Right cardiac atrium (tissue), 5 donors: ENCODE measurements around the gene TRO. TPM values are rescaled to one million over a fixed set of nuclear protein-coding genes. Genes with fewer than 3 reads are reported as not detected.

Source experiments
- ATAC-seq, 2 donors: fragments of 200-7000 bp; cut with Tn5 transposase; one replicate each; pipeline versions ENCODE4 v1.8.0 to v1.9.1; 2020; ENCODE audit warnings: moderate library complexity in 2 of 2, mild to moderate bottlenecking in 1 of 2
- DNase-seq, 3 donors: peaks; one replicate each; pipeline ENCODE4 v3.0.0-alpha.2; 2020
- H3K27ac ChIP-seq: one replicate; pipeline ENCODE4 v1.5.1; 2013; ENCODE audit warnings: mild to moderate bottlenecking, low read length, control low read depth, moderate library complexity
- H3K27me3 ChIP-seq: one replicate; pipeline ENCODE4 v1.6.1; 2013; ENCODE audit not compliant: control insufficient read depth, insufficient read depth
- H3K4me1 ChIP-seq: one replicate; pipeline ENCODE4 v1.6.1; 2013; ENCODE audit warnings: low read length; ENCODE audit not compliant: control insufficient read depth, insufficient read depth
- H3K4me3 ChIP-seq: one replicate; pipeline ENCODE4 v1.5.1; 2013; ENCODE audit warnings: low read length, control low read depth
- H3K9me3 ChIP-seq: one replicate; pipeline ENCODE4 v1.6.1; 2013; ENCODE audit warnings: low read length; ENCODE audit not compliant: control insufficient read depth
- WGBS: extraction: QIAGEN DNeasy Blood & Tissue Kit; methylation state at CpG from one replicate; pipeline ENCODE4 v1.1.7; 2013; 5-methylcytosine and 5-hydroxymethylcytosine counted together
- intact Hi-C, 4 donors: fragments of 100-400 bp; cut with DNase I; formaldehyde crosslinking; loops; one replicate each; pipeline versions ENCODE4 v1.11.0 to v1.14.0; 2022 to 2023
- polyA plus RNA-seq: library from polyadenylated mRNA; stranded (reverse); fragments of 200-250 nt; gene quantifications from one replicate; pipeline ENCODE4 v1.2.3, GENCODE V29; 2013
- total RNA-seq, 4 donors: library from RNA; stranded (reverse); fragmentation: NEBNext Ultra II Directional; extraction: Animal tissue kit (Norgen Biotek cat#: 25700); gene quantifications; one replicate each; pipeline ENCODE4 v1.2.1, GENCODE V29; 2021
- donor health status: healthy with polysubstance abuse.
- donor health status: DM: no; HTN: yes; CAD: no.
- donor health status: DM: no; HTN: no; CAD: no.
- donor health status: DM: no; HTN: yes; CAD: no; lungs with severe emphysema.
- donor health status: DM: yes; HTN: yes; CAD: no.

Gene TRO
- total and polyA plus RNA-seq, 5 donors: 4.8 to 13.6 (median 7.7) TPM

- WGBS: 92% methylated on average over 1 of the region's 1 CpG
- no peak overlapping the region for H3K27ac ChIP-seq
- H3K27me3 ChIP-seq: no peaks in the 10 kb centered on the region
- no peaks in the 10 kb centered on the region for H3K9me3 ChIP-seq
- DNase-seq (no peak), ATAC-seq (no peak)
- H3K4me3 ChIP-seq: no peak overlapping the region
- H3K4me1 ChIP-seq: no peaks in the 10 kb centered on the region
- intact Hi-C loops: no loop called here
Observed at GRCh38 chrX:54961750-54962149, 41.1 kb downstream of the TRO start.

GRCh38 chrX:54964766-54965497 is 44.3 kb downstream of the TRO start:
- Histone ChIP-seq H3K27me3 (no peaks in the 10 kb centered on the region), H3K9me3 (no peaks in the 10 kb centered on the region), H3K4me1 (no peaks in the 10 kb centered on the region), H3K27ac (no peak overlapping the region), H3K4me3 (no peak overlapping the region)
- DNase-seq (no peak), ATAC-seq (no peak)
- WGBS: 77% methylated on average over 4 of the region's 4 CpGs
- intact Hi-C loops: no loop called here

GRCh38 chrX:54977387-54977786 is 56.8 kb downstream of the TRO start:
- WGBS: 72% methylated on average over 4 of the region's 4 CpGs
- Histone ChIP-seq H3K9me3 (no peaks in the 10 kb centered on the region), H3K27me3 (no peaks in the 10 kb centered on the region), H3K4me1 (no peaks in the 10 kb centered on the region), H3K4me3 (no peak overlapping the region), H3K27ac (no peak overlapping the region)
- DNase-seq (no peak), ATAC-seq (no peak)
- intact Hi-C loops: no loop called here

- Histone ChIP-seq H3K27me3 (no peaks in the 10 kb centered on the region), H3K4me3 (no peak overlapping the region), H3K9me3 (no peaks in the 10 kb centered on the region), H3K27ac (no peak overlapping the region), H3K4me1 (no peaks in the 10 kb centered on the region)
- intact Hi-C loops: no loop called here
- no peak for ATAC-seq
- DNase-seq: no peak
Observed at GRCh38 chrX:54978448-54978847, 57.8 kb downstream of the TRO start.

GRCh38 chrX:54979432-54979831 is 58.8 kb downstream of the TRO start:
- ATAC-seq: no peak

GRCh38 chrX:54980334-54980733 is 59.7 kb downstream of the TRO start:
- H3K4me1 ChIP-seq: no peaks in the 10 kb centered on the region
- 71% methylated on average over 6 of the region's 6 CpGs for WGBS
- intact Hi-C loops: no loop called here

More at GRCh38 chrX:54979432-54979831, 58.8 kb downstream of the TRO start:
- intact Hi-C loops: no loop called here
- DNase-seq: no peak
- H3K9me3 ChIP-seq: no peaks in the 10 kb centered on the region
- no peaks in the 10 kb centered on the region for H3K27me3 ChIP-seq
- no peaks in the 10 kb centered on the region for H3K4me1 ChIP-seq
- no peak overlapping the region for H3K27ac ChIP-seq
- H3K4me3 ChIP-seq: no peak overlapping the region

More at GRCh38 chrX:54980334-54980733, 59.7 kb downstream of the TRO start:
- Histone ChIP-seq H3K9me3 (no peaks in the 10 kb centered on the region), H3K27ac (no peak overlapping the region), H3K27me3 (no peaks in the 10 kb centered on the region), H3K4me3 (no peak overlapping the region)
- DNase-seq (no peak), ATAC-seq (no peak)

Other genes with a start within 250 kb of the TRO start
- gene ITIH6, start 122.6 kb upstream of the TRO start, total RNA-seq: not detected
- gene ITIH6, start 122.6 kb upstream of the TRO start, polyA plus RNA-seq: not detected
- 100 to 1,000 TPM in 3 of 4 donors, 10 to 100 TPM in 1; 97.3 to 134 (median 111) TPM for gene MAGED2, start 113.1 kb upstream of the TRO start, total RNA-seq
- 115 TPM for gene MAGED2, start 113.1 kb upstream of the TRO start, polyA plus RNA-seq
- under 1 TPM in 1 of 4 donors, not detected in 3; 0.67 TPM for gene PFKFB1, start 73.4 kb downstream of the TRO start, total RNA-seq
- gene PFKFB1, start 73.4 kb downstream of the TRO start, polyA plus RNA-seq: 0.41 TPM
- gene APEX2, start 79.5 kb downstream of the TRO start, total RNA-seq: 10 to 100 TPM in 1 of 4 donors, 1 to 10 TPM in 3; 7.6 to 10.7 (median 8.1) TPM
- gene APEX2, start 79.5 kb downstream of the TRO start, polyA plus RNA-seq: 6.8 TPM
- under 1 TPM in 3 of 4 donors, not detected in 1; 0.45 to 0.59 (median 0.46) TPM for gene ALAS2, start 110.2 kb downstream of the TRO start, total RNA-seq
- gene ALAS2, start 110.2 kb downstream of the TRO start, polyA plus RNA-seq: not detected
- gene PAGE2B, start 154.2 kb downstream of the TRO start, total RNA-seq: not detected
- not detected for gene PAGE2B, start 154.2 kb downstream of the TRO start, polyA plus RNA-seq
- not detected for gene PAGE2, start 168.2 kb downstream of the TRO start, total RNA-seq
- not detected for gene PAGE2, start 168.2 kb downstream of the TRO start, polyA plus RNA-seq